LoVo (cell line): Measurements from ENCODE around the gene ZNF626.
"Not testable (repeated sequence)": the region's sequence is repeated elsewhere in the genome, so short reads cannot be mapped to it uniquely, and the experiment has no call there.

Source experiments
- DNase-seq: peaks from one replicate; pipeline ENCODE4 v3.0.0-alpha.2; 2016; ENCODE audit warnings: low spot score

The ZNF626 gene

GRCh38 chr19:20661150-20661819 lies at the start of gene ZNF626:
Gene ZNF626 (minus strand): TSS chr19:20661571. CDS start chr19:20661446, 125 bp downstream.
- no peak for DNase-seq

DNA sequence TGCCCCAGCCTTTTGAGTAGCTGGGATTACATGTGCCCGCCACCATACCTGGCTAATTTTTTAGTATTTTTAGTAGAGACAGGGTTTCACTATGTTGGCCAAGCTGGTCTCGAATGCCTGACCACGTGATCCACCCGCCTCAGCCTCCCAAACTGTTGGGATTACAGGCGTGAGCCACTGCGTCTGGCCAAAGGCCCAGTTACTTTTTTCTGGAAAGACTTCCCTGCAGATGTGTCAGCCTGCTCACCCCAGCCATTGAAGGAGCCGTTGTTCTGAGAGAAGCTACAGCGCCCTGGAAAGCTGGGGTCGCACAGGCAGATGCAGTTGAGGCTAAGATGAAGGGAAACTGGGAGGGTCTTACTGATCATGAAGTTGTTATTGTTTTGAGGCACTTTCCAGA lies 7.9 kb upstream of the ZNF626 start:
- DNase-seq, result no peak

- no peak for DNase-seq
Observed at GRCh38 chr19:20667281-20667680, 5.9 kb upstream of the ZNF626 start.

GRCh38 chr19:20664901-20665781 lies 3.8 kb upstream of the ZNF626 start:
- DNase-seq, result no peak

- DNase-seq, result not testable (repeated sequence)
Observed at GRCh38 chr19:20664475-20664874, 3.1 kb upstream of the ZNF626 start.

DNA sequence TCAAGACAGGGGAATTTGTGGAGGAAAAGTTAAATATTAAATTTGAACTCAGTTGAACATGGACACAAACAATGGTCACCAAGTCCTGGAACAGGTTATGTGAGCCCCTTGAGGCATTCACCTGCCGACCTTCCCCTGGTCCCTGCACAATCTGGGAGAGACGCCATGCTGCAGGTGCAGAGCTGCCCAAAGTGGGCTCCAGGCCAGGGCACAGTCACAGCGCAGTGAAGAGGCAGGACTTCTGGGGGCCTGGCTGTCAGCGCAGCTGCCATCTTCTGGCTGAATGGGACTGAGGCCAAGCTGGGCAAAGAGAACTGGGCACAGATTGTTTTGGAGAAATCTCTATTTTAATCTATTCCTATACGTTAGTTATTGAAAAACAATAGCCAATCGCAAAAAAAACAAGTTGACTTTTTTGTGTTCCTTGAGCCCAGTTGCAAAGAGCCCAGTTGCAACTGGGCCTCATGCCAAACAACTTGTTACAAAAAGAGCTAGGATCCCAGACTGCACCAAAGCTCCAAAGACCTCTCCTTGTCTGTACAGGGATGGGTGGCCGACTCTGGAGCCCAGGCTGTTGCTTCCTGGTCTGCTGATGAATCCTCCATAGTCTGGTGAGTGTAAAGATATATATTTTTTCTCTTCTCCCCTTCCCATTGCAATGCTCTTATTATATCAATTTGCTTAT lies 1.2 kb upstream of the ZNF626 start:
- DNase-seq, result no peak

GRCh38 chr19:20660473-20661140 lies 764 bp downstream of the ZNF626 start:
- no peak for DNase-seq

DNA sequence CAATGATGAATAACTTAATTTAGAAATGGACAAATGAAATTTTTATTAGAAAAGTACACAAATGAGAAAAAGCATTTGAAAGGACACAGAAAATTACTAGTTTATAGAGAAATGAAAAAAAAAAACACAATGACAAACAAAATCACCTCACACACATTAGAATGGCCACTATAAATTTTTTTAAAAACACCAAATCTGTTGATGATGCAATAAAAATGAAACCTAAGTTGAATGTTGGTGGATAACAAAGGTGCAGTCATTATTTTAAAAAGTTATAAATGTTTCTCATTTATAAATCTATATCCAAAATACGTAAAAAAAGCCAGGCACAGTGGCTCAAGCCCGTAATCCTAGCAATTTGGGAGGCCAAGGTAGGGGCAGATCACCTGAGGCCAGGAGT lies 20.8 kb downstream of the ZNF626 start:
- DNase-seq, result no peak

GRCh38 chr19:20640023-20640422 lies 21.3 kb downstream of the ZNF626 start:
- DNase-seq, result no peak

DNA sequence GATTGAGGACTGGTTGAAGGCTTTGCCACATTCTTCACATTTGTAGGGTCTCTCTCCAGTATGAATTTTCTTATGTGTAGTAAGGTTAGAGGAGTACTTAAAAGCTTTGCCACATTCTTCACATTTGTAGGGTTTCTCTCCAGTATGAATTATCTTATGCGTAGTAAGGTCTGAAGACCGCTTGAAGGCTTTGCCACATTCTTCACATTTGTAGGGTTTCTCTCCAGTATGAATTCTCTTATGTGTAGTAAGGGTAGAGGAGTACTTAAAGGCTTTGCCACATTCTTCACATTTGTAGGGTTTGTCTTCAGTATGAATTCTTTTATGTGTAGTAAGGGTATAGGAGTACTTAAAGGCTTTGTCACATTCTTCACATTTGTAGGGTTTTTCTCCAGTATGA lies 36.8 kb downstream of the ZNF626 start:
- DNase-seq, result not testable (repeated sequence)

GRCh38 chr19:20616071-20616470 lies 45.3 kb downstream of the ZNF626 start:
- no peak for DNase-seq

- DNase-seq, result not testable (repeated sequence)
Observed at GRCh38 chr19:20614971-20615370, 46.4 kb downstream of the ZNF626 start.

DNA sequence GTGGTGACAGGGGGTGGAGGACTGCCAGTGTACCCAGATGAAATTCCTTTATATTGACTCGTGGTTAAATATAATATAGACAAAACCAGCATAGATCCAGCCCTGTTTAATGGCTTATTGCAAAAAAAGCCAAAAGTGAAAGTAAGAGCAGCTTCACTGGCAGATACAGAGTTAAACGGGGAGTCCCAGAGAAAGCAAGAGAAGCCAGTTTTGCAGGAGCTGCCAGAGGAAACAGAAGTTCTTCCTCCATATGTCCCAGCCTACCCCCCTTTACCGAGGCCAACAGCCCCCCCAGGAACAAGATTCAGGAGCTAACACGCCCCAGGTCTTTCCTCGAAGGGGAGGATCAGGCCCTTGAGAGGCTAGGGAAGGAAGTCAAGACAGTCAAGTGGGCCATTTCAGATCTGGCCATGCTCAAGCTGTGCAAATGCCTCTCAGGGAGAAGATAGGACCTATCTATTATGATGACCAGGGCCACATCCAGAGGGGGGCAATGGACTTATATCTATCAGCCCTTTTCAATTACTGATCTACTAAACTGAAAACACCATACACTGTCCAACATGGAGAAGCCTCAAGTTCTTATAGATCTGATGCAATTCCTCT lies 48.6 kb downstream of the ZNF626 start:
- no peak for DNase-seq

GRCh38 chr19:20611866-20612265 lies 49.5 kb downstream of the ZNF626 start:
- DNase-seq, result no peak

GRCh38 chr19:20607943-20608342 lies 53.4 kb downstream of the ZNF626 start:
- no peak for DNase-seq
